ENCODE measurements around the gene CEACAM3. TPM values are rescaled to one million over a fixed set of nuclear protein-coding genes. Genes with fewer than 3 reads are reported as not detected.

CEACAM3 gene
- total and polyA plus RNA-seq, 9 of the 15 experiments (the other 6 are each of a cell fraction or from before 2014, with no cell fraction given) = not detected

- no peak overlapping the region for H3K4me3 ChIP-seq
- H3K27me3 ChIP-seq (ENCODE audit: control insufficient read depth in 2 of 2, insufficient read depth in 2 of 2, low read length in 2 of 2) = peaks cover 8 to 47% of the 10 kb centered on the region in 2 experiments; a peak in 4 of 5 replicates
- ChIA-PET POLR2A (interaction anchor here (1.8 kb wide), 1 partner anchor 16 kb away, joined by 5 read pairs; no protein-coding TSS in a partner anchor), CTCF (ENCODE audit: low intra/inter-chr PET ratio) (no interaction called here)
- H3K9ac ChIP-seq (ENCODE audit: insufficient read depth in 1 of 2, low read depth in 2 of 2, low read length in 2 of 2) = no peak overlapping the region
- no peaks in the 10 kb centered on the region for H3K9me3 ChIP-seq (replicated peaks; ENCODE audit: control insufficient read depth, insufficient read depth, low read depth, low read length)
- peaks cover 3% of the 10 kb centered on the region; the same call in 1 of the 2 replicates for H4K20me1 ChIP-seq (replicated peaks; ENCODE audit: control insufficient read depth, insufficient read depth, low read length)
- H3K79me2 ChIP-seq (ENCODE audit: control insufficient read depth, insufficient read depth, low read length) = no peaks in the 10 kb centered on the region
- in situ Hi-C loops (cut with MboI) (no loop called here), intact Hi-C loops (cut with micrococcal nuclease) (no loop called here)
- WGBS (ENCODE audit: insufficient coverage, low coverage, missing lambda C conversion rate) = 0% methylated on average over 3 of the region's 3 CpGs
- no peaks in the 10 kb centered on the region for H3K4me1 ChIP-seq (replicated peaks in 1 of 2; ENCODE audit: control insufficient read depth in 2 of 2, insufficient read depth in 2 of 2, low read length in 2 of 2)
- no peak overlapping the region for H3K4me2 ChIP-seq (ENCODE audit: insufficient read depth, low read length)
- no peak overlapping the region for H3K27ac ChIP-seq (ENCODE audit: extremely low read depth, low read depth, low read length)
- no peak overlapping the region for H2AFZ ChIP-seq (ENCODE audit: low read depth, low read length)
- FAIRE-seq = no peak
- ATAC-seq = no peak
- no peak for DNase-seq (ENCODE audit: extremely low read depth in 1 of 4, low spot score in 3 of 4)
- no peaks in the 10 kb centered on the region for H3K36me3 ChIP-seq (ENCODE audit: control insufficient read depth, insufficient read depth, low read length)
- TF ChIP-seq CTCF (IDR thresholded peaks at IDR 0.05 in 2 of 3, conservative IDR thresholded peaks at IDR 0.05 in 1 of 3; ENCODE audit: insufficient read depth in 2 of 3, low read depth in 1 of 3, low read length in 3 of 3) (no peak), ZNF23 (CRISPR knock-in tag; IDR thresholded peaks at IDR 0.05) (no peak), HEY1 (CRISPR knock-in tag; IDR thresholded peaks at IDR 0.05; ENCODE audit: borderline replicate concordance) (no peak), BRF2 (IDR thresholded peaks at IDR 0.05; ENCODE audit: borderline replicate concordance, insufficient read depth, insufficient read length) (no peak), LEF1 (IDR thresholded peaks at IDR 0.05) (no peak), ZNF124 (CRISPR knock-in tag; IDR thresholded peaks at IDR 0.05) (no peak), ZBTB34 (CRISPR knock-in tag; IDR thresholded peaks at IDR 0.05) (no peak), FUS (optimal IDR thresholded peaks at IDR 0.05; ENCODE audit: low read depth, low read length) (no peak), GATAD2A (IDR thresholded peaks at IDR 0.05) (no peak), ZNF224 (CRISPR knock-in tag; IDR thresholded peaks at IDR 0.05) (no peak), MITF (IDR thresholded peaks at IDR 0.05) (no peak)
- BruUV-seq (replicated peaks) = no TSS peak
- no peaks in the 10 kb centered on the region for H3K9me1 ChIP-seq (ENCODE audit: control insufficient read depth, insufficient read depth, low read length)
These were observed 10.8 kb downstream of the CEACAM3 start for GRCh38 chr19:41807176-41807575.

Measured in K562 (cell line).